GM19452 (cell line): Measurements from ENCODE around the gene POFUT2.

Source experiments
- ATAC-seq: cut with Tn5 transposase; IDR thresholded peaks from one replicate; pipeline ENCODE4 v1.9.1; 2021; ENCODE audit not compliant: unreplicated experiment

The POFUT2 gene

DNA sequence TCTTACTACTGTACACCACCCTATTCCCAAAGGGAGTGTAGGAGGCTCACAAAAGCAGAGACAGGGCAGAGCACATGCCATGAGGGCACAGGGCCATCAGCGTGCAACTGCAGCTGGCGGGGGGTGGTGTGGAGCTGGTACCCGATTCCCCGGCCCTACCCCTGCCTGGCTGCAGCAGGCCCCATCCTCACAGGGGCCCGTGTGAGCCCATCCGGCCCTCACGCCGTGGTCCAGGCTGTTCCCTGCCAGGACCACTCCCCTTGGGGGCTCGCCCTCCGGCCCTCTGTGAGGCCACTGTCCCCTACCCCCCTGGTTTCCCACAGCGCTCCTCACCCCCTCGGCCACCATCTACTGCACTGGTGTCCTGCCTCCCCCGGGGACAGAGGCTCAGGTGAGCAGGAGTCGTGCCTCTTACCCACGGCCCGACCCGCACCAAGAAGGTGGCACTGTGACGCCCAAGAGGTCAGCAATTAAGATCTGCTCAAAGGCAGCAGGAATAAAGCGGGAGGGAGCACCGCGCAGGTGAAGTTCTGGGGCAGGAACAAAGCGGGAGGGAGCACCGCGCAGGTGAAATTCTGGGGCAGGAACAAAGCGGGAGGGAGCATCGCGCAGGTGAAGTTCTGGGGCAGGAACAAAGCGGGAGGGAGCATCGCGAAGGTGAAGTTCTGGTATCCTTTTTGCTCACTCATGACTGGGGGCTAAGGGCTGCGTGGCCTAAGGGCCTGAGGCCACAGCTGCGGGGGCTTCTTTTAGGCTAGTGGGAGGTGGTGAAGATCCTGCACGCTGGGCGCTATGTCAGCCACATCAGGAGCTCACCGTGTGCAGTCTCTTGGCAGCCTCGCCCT, 3.9 kb downstream of the POFUT2 start:
- no peak for ATAC-seq

DNA sequence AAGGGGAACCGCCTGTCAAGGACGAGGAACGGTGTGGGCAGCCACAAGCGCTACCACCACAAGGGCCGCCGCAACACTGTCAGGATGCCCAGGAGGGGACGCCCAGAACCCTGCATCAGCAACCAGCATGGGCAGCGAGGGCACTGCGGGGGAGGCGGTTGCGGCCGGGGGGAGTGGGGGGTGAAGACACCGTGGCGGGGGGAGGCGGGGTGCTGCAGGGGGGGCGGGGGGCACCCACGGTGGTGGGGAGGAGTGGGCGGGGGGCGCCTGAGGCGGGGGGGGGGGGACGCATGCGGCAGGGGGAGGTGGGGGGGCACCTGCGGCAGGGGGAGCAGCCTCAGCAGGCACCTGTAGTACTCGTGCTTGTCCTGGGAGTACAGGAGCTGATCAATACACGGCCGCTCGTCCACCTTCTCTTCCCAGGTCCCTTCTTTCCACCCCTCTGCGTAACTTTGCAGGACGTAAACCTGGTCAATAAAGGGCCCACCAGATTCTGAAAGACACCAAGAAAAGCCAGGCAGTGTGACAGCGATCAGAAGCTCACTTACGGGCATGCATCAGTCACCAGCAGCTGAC, 4.6 kb downstream of the POFUT2 start:
- no peak for ATAC-seq

DNA sequence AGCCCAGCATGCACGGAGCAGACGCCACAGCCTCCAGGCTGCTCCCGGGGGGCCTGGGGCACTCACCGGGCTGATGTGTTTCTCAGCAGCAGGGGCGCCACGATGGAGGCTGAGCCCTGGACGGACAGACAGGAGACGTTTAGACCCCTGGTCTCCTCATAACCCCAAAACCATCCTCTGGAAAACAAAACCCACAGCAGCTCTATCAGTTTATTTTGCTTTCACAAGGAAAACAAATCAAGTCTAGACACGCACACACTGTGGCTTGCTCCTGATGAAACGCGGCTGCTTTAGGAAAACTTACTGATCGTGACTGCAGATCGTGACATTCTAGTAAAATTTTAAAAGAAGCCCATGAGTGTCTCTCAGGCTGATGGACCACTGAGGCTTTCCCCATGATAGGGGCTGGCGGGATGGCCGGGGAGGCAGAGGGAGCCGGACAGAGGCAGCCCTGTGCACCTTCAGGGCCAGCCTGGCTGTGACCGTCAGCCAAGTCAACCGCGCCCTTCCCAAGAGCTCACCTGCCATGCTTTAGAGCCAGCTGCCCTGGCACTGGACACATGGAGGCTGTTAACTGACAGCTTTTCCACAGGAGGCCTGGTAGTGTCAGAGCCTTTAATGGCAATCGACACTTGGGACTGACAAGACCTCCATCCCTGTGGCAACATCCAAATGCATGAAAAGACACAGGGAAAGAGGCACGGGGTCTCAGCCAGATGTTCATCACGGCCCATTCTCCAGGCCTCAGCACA, 5.2 kb downstream of the POFUT2 start:
- ATAC-seq, result no peak

DNA sequence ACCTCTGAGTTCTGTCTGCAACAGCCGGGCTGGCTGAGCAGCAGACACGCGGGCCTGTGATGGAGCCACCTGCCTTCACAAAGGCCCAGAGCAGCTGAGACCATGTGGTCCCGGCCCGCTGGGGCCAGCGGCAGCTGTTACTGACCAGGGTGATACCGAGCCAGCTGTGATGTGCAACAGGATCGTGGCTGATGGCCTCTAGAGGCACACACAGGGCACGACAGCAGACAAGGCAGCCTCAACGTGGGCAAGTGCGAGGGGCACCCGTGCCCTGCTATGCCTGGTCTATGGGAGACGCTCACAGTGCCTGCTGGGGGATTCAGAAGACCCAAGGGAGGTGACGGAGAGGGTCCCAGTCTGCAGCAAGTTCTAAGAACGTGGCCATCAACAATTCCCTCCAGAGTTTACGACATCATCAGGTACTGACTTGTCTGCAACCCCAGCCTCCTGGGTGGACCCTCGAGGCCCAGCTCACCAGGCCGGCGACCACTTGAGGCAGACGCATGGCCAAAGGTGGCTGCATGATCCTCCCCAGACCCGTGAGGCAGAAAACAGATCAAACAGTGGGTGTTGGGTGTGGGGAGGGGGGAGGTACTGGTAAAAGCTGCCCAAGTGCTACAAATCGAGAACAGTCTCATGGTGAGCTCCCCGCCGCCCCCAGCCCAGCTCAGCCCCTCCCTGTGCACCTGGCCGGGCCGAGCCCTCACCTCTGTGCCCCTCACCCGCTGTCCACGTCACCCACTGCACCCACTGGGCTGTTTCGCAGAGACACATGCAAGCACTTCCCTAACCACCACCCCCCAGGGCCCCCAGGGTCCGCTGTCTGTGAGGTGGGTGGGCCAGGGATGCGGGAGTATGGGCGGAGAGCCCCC, 6.0 kb downstream of the POFUT2 start:
- no peak for ATAC-seq

DNA sequence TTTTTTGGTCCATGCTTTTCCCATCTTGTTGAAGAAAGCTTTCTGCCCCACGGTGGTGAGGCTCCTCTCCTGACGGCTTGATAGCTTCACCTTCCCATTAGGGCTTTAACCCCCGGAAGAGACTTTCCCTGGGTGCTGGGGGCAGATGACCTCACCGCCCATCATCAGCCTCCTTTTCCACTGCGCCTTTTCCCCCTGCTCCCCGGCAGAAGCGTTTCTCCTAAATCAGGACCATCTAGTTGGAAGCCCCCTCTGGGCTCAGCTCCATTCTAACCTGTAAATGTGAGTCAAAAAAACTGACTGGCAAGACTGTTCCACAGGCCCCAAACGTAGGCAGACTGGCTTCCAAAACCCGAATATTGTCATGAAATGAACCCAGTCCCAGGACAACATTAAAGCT, 6.7 kb downstream of the POFUT2 start:
- no peak for ATAC-seq

DNA sequence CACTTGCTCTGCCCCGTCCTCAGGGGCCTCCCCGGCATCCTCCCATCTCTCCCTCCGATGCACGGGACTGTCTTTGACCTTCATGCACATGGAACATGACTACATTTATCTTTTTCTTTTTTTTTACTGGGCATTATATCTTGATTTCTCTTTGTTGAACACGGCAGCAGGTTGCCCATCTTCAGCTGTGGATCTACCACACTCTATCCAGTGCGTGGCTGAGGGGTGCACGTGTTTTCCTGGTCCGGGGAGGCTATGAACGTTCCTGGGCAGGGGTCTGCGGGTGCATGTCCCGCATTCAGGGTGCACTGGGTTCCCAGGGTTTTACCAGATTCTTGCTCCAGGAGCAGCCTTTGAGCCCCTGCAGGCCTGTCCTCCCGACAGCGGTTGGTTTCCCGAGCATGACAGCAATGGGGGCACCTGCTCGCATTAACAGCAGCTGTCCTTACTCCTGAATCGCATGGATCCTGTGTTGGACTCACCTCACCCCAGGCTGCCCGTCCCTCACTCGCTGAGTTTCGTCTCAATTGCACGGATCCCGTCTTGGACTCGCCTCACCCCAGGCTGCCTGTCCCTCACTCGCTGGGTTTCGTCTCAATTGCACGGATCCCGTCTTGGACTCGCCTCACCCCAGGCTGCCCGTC, 7.4 kb downstream of the POFUT2 start:
- no peak for ATAC-seq

DNA sequence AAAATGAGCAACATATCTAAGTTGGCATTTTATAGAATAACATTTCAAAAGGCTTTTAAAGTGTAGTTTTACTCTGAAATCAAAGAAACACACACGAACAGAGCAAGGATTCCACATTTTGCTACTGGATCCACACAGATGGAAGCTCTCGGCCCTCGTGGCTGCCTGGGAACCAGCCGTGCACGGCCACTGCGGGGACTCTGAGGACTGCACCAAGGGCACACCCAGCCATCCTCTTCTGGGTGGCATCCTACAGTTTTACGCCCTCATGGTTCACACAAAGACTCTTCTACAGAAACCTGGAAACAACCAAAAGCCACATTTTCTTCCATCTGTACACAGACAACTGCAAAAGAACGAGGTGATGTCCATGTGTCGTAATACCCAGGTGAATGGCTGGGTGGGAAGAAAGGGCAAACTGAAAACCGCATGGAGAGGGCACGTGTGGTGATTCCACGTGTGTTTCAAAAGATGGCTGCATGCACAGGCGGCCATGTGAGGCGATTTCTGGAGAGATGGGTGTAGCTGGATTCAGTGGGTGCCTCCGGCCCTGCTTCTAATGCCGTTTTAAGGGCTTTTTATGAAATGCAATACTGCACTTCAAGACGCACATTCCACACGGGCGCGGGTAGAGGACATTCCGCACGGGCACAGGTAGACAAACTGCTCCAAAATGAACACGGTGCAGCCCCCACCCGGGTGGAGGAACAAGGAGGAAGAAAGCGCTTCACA, 8.1 kb downstream of the POFUT2 start:
- no peak for ATAC-seq

DNA sequence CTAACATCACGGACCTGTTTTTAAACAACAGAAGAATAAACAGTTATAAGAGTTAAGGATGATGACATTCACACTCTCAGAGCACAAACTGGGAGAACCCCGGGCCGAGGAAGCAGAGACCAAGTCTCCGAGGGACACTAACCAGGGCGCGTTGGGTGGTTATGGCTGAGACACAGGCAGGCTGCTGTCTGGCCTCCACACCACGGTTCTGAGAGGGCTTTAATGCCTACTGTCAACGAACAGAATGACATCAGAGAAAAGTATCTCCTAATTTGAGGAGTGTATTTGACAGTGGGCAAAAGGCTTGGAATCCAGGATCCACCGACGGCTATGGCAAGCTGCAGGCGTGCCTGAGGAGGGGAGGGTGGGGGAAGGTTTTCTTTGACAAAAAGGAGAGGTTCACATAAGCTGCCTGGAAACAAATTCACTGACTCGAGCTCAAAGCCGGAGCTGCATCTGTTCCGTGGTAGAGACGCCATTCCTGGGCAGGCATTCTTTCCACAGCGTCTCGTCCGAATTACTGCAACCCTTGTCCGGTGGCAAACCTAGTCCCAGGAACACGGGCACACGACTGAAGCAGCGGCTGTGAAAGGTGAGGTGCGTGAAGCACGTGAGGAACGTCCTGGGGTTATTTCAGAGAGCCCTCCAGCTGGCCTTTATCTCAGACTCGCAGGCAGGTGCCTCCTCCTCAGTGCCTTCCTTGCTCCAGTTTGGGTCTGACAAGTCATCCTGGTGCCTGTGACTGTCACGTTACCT, 9.4 kb downstream of the POFUT2 start:
- no peak for ATAC-seq

DNA sequence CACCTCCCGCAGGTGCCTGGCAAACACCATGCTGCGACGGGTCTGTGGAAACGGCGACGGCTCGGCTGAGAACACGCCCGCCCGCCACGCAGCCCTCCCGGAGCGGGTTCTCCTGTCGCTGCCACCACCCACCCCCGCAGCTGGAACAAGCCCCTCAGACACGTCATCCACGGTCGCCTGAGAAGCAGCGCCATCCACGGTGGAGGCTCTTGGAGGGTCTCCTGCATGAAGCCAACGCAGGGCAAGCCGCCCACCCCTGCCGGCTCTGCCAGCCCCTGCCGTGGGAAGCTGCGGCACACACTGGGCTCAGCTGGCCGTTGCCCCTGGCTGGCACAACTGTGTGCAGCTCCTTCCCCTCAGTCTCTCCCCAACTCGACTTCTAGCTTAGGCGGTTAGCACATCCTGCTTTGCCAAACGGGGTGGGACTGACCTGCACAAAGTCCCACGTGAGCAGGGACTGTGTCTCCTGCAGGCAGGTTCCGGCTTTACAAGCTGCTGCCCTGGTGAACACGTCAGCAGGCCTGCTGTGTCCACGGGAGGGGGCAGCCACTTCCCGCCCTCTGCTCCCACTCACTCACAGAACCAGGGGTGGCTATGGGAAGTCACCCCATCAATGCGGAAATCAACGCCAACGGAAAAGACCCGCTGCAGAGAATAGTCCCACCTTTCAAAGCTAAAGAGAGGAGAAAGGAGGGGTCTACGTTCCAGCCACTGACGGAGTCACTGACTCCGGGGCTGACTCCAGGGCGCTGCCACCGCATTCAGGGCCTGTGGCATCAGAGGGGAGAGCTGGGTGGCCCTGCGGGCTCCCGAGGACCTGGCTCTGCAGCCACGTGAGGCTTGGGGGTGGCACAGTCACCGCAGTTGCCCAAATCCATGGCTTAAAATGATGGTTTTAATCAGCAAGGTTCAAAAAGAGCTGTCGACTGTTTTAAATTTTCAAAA, 10.3 kb downstream of the POFUT2 start:
- ATAC-seq, result no peak

DNA sequence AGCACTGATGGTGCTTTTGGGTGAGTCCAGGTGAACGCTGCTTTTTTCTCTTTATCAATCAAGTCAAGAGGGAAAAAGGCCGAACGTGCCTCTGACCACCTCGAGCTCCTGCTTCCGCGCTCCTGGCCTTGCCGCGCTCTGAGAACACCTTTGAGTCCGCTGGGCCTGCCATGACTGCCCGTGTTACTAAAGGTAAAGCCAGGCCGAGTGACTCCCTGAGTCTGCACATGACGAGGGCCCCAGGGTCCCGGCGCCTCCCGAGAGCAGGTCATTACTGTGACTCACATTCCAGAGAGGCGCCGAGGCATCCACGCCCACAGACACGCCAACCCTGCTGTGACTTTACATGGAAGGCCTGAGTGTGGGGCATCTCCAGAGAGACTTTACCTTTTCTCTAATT, 11.1 kb downstream of the POFUT2 start:
- ATAC-seq, result no peak

DNA sequence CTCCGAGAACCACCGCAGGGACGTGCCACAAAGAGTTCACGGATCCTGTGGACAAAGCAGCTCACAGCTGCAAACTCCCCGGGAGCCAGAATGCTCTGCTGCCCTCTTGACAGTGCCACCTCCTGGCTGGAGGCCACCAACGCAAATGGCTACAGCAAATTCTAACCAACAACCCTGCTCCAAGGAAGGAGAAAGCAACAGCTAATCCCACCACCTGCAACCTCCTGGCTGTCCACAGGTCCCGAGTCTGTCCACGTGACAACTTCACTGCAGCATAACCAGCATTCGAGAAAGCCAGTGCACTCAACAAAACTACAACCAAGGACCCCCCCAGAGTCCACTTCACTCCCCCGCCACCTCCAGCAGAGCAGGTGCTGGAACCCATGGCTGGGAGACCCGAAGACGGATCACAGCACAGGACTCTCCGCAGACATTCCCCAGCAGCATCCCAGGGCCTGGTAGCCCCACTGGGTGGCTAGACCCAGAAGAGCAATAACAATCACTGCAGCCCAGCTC, 17.3 kb downstream of the POFUT2 start:
- ATAC-seq, result no peak

DNA sequence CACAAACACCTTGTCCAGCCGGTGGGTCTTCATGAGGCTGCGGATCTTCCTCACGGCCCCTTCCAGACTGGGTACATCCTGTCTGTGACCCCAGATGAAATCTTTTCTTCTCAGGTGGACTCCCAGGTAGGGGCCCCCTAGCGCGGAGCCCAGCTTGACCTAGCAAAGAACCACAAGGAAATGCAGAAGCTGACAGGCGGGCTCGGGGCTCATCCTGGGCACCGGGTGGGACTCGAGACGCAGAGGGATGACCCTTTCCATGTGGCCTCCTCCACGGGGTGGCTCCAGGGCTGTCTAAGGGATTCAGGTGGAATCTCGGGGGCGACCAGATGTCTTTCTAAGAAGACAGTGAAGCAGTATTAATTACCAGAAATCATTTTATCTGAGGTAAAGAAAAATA, 17.8 kb downstream of the POFUT2 start:
- no peak for ATAC-seq

DNA sequence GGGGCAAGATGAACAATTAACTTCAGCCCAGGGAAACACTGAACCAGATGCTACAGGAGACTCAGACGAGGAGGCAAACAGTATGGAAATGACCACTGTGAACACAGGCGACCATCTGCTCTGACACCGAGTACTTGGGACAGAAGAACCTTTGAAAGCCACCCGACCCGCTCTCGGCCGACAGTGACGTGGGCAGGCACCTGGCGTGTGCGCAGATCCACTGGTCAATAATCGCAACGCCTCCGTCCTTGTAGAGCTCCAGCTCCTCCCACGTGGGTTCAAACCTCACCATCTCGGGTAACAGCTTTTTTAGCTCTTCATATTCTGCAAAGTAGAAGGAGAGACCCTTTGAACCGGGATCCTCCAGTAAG, 20.3 kb downstream of the POFUT2 start:
- no peak for ATAC-seq

DNA sequence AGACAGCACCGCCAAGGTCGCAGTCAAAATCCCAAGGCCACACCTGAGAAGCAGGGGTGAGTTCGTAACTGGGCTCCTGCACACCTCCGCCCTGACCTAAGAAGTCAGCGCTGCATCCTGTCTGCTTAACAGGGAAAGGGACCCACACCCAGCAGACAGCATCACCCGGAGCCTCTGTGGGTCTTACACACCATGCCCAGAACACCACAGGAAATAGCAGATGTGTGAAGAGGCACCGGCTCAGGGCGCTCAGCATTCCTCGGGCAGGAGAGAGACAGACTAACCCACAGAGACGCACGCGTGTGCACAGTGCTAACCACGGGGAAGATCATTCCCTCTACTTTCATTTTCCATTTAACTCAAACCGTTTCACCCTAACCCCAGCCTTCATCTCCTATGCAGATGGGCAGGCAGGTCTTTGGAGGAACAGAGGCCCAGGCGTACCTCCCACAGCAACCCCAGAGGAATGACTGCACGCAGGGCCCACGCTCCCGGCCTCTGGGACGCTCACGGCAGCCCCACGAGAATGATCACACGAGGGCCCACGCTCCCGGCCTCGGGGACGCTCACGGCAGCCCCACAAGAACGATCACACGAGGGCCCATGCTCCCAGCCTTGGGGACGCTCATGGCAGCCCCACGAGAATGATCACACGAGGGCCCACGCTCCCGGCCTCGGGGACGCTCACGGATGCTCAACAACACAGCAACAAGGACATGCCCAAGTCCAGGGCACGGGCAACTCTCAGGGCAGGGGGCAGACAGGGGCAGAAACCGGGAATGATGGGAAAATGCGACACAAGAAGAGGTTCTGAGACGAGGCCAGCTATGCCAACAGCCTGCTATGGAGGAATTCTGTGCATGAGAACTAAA, 20.9 kb downstream of the POFUT2 start:
- no peak for ATAC-seq

DNA sequence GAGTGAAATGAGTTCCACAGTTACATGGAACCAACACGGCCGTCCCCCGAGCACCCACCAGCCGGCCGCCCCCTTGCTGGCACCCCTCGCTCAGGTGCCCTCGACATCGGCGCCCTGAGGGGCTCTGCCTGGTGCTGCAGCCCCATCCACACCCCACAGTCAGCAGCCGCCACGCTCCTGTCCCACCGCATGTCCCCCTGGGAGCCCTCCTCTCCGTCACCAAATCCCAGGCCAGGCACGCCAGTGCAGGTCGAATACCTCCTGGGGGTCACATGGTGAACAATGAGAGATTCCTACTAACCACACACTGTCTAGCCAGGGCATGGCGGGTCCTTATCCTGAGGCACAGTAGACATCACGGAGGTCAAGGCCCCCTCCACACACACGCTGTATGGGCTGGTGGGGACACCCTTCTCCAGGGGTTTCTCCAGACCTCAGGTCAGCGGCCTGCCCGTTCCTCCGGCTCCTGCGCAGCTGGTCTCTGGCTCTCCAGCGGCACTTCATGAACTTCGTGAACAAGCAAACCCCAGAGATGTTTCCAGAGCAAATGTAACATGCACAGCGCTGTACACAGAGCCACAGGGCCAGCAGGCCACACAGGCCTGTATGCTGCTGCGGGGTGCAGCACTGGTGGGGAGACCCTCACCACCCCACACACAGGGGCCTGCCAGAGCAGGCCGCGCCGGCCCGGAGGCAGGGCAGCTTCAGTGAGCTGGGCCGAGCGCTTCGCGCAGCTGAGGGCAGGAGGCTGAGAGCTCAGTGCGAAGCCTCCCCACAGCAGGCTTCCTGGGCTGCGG, 21.8 kb downstream of the POFUT2 start:
- no peak for ATAC-seq

DNA sequence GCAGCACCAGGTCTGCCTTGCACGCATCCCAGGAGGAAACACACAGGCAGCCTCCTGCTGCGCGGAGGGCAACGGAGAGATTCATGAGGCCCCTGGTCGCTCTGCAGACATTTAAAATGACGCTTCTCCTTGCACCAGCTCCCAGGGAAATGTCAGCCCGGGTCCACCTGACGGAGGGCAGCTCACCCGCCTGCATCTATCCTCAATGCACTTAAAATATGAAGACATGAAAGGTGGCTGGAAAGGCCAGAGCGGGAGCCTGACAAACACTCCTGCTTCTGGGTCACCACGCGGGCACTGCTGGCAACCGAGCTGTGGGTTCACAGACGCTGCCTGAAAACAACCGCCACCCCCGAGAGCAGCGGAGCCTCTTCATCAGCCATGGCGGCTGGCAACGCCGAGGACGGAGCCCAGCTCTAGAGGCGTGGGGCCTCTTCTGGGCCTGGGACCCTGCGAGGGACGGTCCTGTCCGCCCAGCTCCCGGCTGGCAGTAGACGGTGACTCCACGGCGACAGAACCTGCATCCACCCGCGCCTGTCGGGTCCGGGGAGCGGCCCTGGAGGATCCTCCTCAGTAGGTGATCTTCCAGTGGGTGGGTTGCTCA, 22.7 kb downstream of the POFUT2 start:
- ATAC-seq, result no peak
